C1 segment of cervical spinal cord (tissue), 14 donors: ENCODE results near the gene MFN1.
A peak's percentile ranks its signal among the peaks of the same experiment; 100 is the strongest.

Experiments used
- DNase-seq, 14 donors: peaks; one replicate each; lab custom pipeline; 2025; lab: John Stamatoyannopoulos, UW

Gene MFN1

GRCh38 chr3:179336345-179336929, 11.1 kb upstream of the MFN1 start:
- DNase-seq = no peak

DNA sequence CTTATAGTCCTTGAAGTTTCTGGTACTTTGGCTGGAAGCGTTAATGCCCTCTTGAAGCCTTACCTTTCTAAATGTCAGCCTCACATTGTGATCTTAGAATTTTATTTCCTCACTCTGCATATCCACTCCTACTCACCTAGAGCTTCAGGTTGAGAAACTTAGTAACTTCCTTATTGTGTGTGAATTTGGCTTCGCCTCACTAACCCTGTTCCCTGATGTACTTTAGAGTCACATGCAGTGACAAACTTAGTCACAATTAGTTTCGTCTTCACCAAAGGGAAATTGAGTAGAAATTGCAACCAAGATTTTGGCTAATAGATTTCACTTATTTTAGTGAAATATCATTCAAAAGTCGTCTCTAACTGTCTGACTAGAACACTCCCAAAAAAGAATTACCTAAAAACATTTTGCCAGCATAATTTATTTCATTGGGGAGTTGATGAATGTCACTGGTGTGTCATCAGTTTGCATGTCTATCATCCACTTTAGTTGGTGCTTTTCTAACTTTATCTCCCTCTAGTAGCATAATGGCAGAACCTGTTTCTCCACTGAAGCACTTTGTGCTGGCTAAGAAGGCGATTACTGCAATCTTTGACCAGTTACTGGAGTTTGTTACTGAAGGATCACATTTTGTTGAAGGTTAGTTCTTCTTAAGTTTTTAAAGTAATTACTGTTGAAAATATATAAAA, 960 bp downstream of the MFN1 start:
- no peak for DNase-seq

DNA sequence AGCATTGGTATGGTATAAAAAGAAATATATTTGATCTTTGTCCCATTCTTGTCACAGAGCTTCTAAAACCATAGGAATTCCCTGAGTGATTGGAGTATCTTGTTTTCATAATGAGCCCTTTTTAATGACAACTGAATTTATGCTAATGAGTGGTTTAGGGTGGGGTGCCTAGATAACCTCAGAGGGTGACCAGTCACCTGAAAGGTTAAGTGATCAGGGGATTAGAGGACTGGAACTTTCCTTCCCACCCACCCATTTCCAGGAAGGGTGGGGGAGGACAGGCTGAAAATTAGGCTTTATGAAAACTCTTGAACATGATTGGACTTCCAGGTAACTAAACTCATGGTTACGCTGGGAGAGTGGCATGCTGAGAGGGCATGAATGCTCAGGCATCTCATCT, 8.5 kb downstream of the MFN1 start:
- no peak for DNase-seq

DNA sequence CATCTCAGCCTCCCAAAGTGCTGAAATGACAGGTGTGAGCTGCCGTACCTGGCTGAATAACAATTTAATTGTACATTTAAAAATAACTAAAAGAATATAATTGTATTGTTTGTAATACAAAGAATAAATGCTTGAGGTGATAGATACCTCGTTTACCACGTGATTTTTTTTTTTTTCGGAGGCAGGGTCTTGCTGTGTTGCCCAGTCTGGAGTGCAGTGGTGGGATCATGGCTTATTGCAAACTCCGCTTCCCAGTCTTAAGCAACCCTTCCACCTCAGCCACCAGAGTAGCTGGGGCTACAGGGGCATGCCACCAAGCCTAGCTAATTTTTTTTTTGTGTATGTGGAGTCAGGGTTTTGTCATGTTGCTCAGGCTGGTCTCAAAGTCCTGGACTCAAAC, 15.8 kb downstream of the MFN1 start:
- DNase-seq = no peak

DNA sequence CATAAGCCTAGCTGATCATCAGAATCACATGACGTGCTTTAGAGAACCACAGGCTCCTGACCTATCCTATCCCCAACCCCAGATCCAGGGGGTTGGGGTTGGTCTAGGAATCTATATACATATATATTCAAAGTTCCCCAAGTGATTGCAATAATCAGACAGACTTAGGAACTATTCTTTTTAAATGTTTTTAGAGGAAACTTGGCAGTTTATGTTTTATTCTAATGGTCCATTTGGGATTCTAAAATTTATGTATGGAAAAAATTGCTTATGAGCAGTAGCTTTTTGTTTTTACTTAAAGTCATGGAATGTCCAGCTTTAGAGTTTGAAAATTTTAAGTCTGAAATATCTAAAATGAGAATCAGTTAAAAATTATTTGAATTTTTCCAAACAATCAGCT, 22.1 kb downstream of the MFN1 start:
- no peak for DNase-seq

- no peak for DNase-seq
Measured at GRCh38 chr3:179373938-179374337, 26.4 kb downstream of the MFN1 start.

GRCh38 chr3:179375091-179375999, 27.8 kb downstream of the MFN1 start:
- no peak for DNase-seq

- DNase-seq = no peak
Measured at GRCh38 chr3:179376474-179376873, 29.0 kb downstream of the MFN1 start.

DNA sequence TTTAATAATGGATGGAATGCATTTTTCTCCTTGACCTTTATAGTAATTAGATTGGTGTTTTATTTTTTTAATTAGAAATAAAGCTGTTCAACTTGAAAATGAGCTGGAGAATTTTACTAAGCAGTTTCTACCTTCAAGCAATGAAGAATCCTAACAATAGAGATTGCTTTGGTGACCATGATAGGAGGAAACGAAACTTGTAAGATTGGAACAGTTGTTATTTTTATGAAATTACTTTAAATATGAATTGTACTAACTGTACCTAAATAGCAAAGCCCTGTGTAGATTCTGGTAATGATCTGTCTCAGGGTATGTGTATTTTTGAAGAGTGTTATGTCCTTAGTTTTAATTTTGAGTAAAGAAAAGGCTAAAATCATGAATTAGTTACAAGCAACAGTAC, 44.4 kb downstream of the MFN1 start:
- DNase-seq = no peak

GRCh38 chr3:179398574-179399231, 51.2 kb downstream of the MFN1 start:
- DNase-seq = no peak

DNA sequence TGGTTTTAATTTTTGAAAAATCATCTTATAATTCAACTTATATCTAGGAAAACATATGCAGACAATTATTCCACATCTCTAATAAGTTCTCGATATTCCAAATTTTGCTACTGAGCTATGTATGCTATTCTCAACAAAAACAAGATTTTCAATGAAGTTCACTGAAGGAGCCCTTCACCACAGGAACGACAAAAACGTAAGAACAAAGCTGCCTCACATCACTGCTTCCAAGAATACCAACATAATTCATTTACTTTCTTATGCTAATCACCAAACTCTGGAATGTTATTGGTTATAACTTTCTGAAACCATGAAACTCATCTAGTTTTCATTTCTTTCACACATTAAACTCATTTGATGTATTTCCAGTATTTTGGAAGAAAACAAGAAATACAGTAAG, 54.1 kb downstream of the MFN1 start:
- DNase-seq = no peak

GRCh38 chr3:179402963-179403362, 55.5 kb downstream of the MFN1 start:
- DNase-seq = no peak

GRCh38 chr3:179404307-179404706, 56.8 kb downstream of the MFN1 start:
- DNase-seq = no peak

DNA sequence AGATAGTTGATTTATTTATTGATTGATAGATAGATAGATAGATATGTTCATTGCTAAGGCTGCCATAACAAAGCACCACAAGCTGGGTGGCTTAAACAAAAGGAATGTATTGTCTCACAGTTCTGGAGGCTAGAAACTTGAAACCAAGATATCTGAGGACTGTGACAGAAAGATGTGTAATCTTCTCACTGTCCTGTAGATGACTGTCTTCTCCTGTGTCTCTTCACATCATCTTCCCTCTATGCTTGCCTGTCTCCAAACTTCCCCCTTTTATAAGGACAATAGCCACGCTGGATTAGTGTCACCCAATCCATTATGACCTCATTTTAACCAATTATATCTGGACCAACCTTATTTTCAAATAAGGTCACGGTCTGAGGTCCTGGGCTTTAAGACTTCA, 62.8 kb downstream of the MFN1 start:
- no peak for DNase-seq

DNA sequence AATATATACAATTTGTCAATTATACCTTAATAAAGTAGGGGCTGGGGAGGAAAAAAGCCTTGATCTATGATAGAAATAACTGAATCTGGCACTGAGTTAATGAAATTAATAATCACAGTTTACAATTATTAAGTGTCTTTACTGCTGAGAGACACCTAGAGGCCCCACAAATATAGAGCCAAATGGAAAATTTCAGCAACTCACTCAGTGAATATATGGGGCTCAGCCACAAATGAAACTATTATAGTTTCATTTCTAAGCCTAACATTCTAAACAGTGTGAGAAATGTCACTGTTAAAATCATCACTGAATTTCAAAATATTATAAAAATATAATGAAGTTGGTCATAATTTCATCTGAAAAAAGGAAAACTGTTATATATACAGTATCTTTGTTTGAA, 63.5 kb downstream of the MFN1 start:
- no peak for DNase-seq

- DNase-seq = no peak
Measured at GRCh38 chr3:179414804-179415203, 67.3 kb downstream of the MFN1 start.

GRCh38 chr3:179415377-179415776, 67.9 kb downstream of the MFN1 start:
- no peak for DNase-seq

GRCh38 chr3:179416681-179417080, 69.2 kb downstream of the MFN1 start:
- no peak for DNase-seq

DNA sequence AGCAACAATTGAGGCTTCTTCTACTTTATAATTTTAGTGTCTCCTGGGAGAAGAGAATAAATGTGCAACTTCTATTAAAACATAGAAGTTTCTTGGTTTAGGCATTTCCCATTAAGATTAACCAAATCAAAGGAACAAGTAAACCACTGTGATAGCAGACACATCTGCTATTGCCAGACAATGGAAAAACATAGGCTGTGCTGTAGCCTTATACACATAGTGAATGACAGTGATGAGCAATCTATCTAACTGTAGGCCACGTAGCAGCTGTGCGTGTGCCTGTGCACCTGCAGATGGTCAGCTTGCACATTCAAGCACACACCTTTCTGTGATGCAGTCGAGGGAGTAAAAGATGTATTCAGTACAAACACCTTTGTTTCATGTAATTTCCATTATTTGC, 71.1 kb downstream of the MFN1 start:
- no peak for DNase-seq

DNA sequence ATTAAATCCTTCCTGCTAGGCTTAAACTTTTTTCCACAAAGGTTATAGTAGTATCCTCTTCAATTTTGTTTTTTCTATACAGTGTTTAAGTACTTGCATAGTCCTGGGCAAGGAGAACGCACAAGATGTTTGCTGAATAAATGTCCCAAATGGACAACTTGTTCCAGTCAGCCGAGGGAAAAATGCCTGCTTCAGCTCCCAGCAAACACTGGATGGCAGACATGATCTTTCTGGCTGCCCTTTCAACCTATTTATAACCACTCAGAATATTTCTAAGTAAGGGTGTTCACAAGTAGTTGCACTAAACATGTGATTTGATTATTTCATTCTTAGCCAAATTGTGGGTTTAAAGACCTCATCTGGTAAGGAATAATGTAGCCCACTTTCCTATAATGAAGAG, 74.0 kb downstream of the MFN1 start:
- DNase-seq = peak in 3 of 14 donors; percentile 22 to 26 (median 25)

DNA sequence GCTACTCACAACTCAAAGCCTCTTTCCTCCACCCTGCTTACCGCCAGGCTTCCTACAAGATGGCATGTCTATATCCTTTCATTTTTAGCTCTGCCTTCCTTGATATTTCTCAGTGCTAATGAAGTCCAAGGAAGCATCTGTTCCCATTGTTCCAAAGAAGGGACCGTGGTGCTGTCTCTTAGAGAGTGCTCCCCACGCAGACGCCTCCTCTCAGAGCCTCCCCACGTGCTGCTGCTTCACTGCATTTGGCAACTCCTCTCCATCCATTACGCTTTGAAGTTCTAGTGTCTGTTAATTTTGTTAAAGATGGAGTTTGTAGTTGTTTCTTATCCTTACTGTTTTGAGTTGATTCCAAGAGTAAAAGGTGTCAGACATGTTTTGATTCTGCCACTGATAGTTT, 77.6 kb downstream of the MFN1 start:
- no peak for DNase-seq

DNA sequence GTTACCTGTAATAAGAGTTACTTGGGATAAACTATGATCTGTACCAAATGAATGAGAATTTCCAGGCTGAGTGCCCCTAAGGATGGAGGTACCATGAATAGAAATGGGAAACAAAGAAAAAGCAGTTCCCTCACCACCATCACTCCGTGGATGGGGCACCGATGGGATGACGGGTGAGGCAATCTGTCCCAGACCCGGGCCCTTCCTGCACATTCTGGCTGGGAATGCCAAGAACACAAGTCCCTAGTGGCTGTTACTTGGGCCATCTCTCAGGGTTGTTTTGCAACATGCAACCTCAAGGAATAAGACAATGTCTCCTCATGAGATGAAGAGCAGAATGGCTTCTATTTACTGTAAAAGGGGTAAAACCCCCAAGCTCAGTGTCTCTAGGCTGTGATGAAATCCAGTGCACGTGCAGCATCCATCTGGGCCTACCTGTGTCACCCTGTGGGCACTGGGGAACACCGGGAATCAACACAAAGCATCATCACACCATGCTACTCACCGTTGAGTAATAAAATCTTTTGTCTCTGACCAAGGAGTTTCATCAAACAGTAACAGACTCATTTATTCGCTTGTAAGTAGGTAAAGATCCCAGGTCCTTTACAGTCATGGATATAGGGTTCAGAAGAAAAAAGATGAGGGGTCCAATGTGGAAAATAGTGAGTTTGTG, 81.5 kb downstream of the MFN1 start:
- DNase-seq = no peak
